Stimulated activated naive CD8-positive, alpha-beta T cell treated with anti-CD3 and anti-CD28 coated beads, Interleukin-15, Interleukin-2, amounts not matched to agents 100 ng/mL and 50 ng/mL, for 24 hours (primary cell): ENCODE data around the gene MYO1E.
"Not testable (repeated sequence)": the region's sequence is repeated elsewhere in the genome, so short reads cannot be mapped to it uniquely, and the experiment has no call there.

ENCODE experiments used
- H3K27ac Mint-ChIP-seq: one replicate; pipeline ENCODE4 v1.8.0; 2021; ENCODE audit warnings: mild to moderate bottlenecking, mixed read lengths
- H3K27me3 Mint-ChIP-seq: one replicate; pipeline ENCODE4 v1.8.0; 2021; ENCODE audit warnings: mixed read lengths
- H3K36me3 Mint-ChIP-seq: one replicate; pipeline ENCODE4 v1.8.0; 2021; ENCODE audit warnings: low read depth, mixed read lengths
- H3K4me1 Mint-ChIP-seq: one replicate; pipeline ENCODE4 v1.8.0; 2021; ENCODE audit warnings: low read depth, mixed read lengths
- H3K4me3 Mint-ChIP-seq: one replicate; pipeline ENCODE4 v1.8.0; 2021; ENCODE audit warnings: mild to moderate bottlenecking, mixed read lengths
- H3K9me3 Mint-ChIP-seq: one replicate; pipeline ENCODE4 v1.8.0; 2021; ENCODE audit warnings: mixed read lengths

MYO1E gene

GRCh38 chr15:59174151-59174834 is 198.4 kb downstream of the MYO1E start:
- Mint-ChIP-seq H3K9me3 (no peaks in the 10 kb centered on the region), H3K36me3 (peaks cover 11% of the 10 kb centered on the region), H3K27me3 (peaks cover 9% of the 10 kb centered on the region), H3K4me3 (no peak overlapping the region), H3K4me1 (peaks cover 12% of the 10 kb centered on the region), H3K27ac (no peak overlapping the region)

DNA sequence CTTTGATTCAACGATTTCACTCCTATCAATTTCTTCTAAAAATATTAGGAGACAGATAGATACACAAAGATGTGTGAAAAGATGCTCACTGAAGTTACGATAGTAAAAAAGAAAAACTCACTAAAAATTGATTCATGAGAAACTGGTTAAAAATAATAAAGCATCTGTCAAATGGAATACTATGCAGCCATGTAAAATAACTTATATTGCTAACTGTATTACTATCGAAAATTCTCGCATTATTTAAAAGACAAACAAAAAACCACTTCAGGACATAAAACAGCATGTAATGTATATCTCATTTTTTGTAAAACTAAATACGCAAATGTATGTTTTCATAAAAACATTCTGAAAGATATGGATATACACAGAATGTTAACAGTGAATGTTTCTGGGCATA is 199.5 kb downstream of the MYO1E start:
- Mint-ChIP-seq H3K36me3 (peaks cover 11% of the 10 kb centered on the region), H3K4me1 (peaks cover 23% of the 10 kb centered on the region), H3K27me3 (peaks cover 9% of the 10 kb centered on the region), H3K9me3 (no peaks in the 10 kb centered on the region), H3K27ac (no peak overlapping the region), H3K4me3 (no peak overlapping the region)

- H3K4me3 Mint-ChIP-seq: no peak overlapping the region
- no peak overlapping the region for H3K27ac Mint-ChIP-seq
- peaks cover 11% of the 10 kb centered on the region for H3K36me3 Mint-ChIP-seq
- peaks cover 24% of the 10 kb centered on the region for H3K4me1 Mint-ChIP-seq
- no peaks in the 10 kb centered on the region for H3K9me3 Mint-ChIP-seq
- peaks cover under 1% of the 10 kb centered on the region for H3K27me3 Mint-ChIP-seq
These were observed 200.3 kb downstream of the MYO1E start for GRCh38 chr15:59172289-59172901.

- peaks cover 11% of the 10 kb centered on the region for H3K36me3 Mint-ChIP-seq
- H3K4me1 Mint-ChIP-seq: peaks cover 24% of the 10 kb centered on the region
- no peaks in the 10 kb centered on the region for H3K27me3 Mint-ChIP-seq
- H3K9me3 Mint-ChIP-seq: no peaks in the 10 kb centered on the region
- no peak overlapping the region for H3K27ac Mint-ChIP-seq
- H3K4me3 Mint-ChIP-seq: no peak overlapping the region
These were observed 201.6 kb downstream of the MYO1E start for GRCh38 chr15:59171067-59171397.

GRCh38 chr15:59170295-59171066 is 202.2 kb downstream of the MYO1E start:
- no peaks in the 10 kb centered on the region for H3K27me3 Mint-ChIP-seq
- H3K4me1 Mint-ChIP-seq: peaks cover 24% of the 10 kb centered on the region
- peaks cover 11% of the 10 kb centered on the region for H3K36me3 Mint-ChIP-seq
- H3K27ac Mint-ChIP-seq: no peak overlapping the region
- H3K4me3 Mint-ChIP-seq: no peak overlapping the region
- H3K9me3 Mint-ChIP-seq: no peaks in the 10 kb centered on the region

- no peaks in the 10 kb centered on the region for H3K9me3 Mint-ChIP-seq
- peaks cover 20% of the 10 kb centered on the region for H3K4me1 Mint-ChIP-seq
- H3K27me3 Mint-ChIP-seq: no peaks in the 10 kb centered on the region
- H3K4me3 Mint-ChIP-seq: no peak overlapping the region
- H3K36me3 Mint-ChIP-seq: peaks cover 11% of the 10 kb centered on the region
- H3K27ac Mint-ChIP-seq: peak overlapping the region; percentile 82
These were observed 203.4 kb downstream of the MYO1E start for GRCh38 chr15:59169251-59169708.

GRCh38 chr15:59168536-59168935 is 204.1 kb downstream of the MYO1E start:
- Mint-ChIP-seq H3K27ac (no peak overlapping the region), H3K27me3 (no peaks in the 10 kb centered on the region), H3K4me1 (peaks cover 20% of the 10 kb centered on the region), H3K4me3 (no peak overlapping the region), H3K9me3 (no peaks in the 10 kb centered on the region), H3K36me3 (peaks cover 7% of the 10 kb centered on the region)

DNA sequence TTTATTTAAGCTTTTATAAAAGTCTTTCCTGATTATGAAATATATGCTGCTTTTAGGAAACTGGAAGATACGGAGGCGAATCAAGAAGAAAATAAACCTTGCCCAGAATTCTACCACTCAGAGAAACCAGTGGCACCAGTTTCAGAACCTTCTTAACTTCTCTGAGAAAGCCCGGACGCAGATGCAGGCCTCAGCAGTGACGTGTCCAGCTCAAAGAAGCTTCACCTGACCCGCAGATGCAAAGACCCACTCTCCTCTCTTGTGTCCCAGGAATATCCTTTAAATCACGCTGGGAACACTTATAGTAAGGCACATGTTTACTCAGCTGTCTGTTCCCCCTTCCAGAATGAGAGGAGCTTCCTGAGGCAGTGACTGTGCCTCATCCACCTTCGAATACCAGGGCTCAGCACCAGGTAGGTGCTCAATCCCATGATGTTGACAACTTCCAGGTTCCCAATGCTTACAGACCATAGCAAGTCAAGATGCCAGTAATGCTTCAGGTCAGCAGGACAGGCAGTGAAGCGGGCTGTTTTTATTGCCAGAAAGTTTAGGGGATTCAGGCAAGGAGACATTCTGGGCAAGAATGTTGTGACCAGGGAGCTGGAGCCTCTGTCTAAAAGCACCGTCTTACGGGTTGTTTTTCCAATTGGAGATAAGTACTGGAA is 205.9 kb downstream of the MYO1E start:
- H3K27ac Mint-ChIP-seq: no peak overlapping the region
- H3K4me1 Mint-ChIP-seq: peaks cover 20% of the 10 kb centered on the region
- no peaks in the 10 kb centered on the region for H3K27me3 Mint-ChIP-seq
- no peaks in the 10 kb centered on the region for H3K9me3 Mint-ChIP-seq
- no peak overlapping the region for H3K4me3 Mint-ChIP-seq
- H3K36me3 Mint-ChIP-seq: peaks cover 3% of the 10 kb centered on the region

DNA sequence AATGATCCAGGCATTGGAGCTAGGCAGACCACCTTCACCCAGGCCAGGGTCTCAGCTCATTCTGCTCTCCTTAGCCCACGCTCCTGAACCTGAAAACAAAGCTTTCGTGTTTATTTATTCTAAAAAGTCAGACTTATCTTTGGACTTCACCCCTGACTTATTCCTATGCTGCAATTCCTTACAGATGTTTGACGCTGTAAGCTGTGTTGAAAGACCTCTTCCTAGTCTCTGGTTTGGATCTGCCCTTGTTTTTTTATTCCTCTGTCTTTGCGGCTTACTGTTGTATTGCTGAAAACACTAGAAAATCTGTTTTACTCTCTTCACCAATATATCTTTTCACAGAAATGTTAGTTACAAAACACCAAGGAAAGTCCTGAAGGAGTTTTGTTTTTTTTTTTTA is 206.5 kb downstream of the MYO1E start:
- H3K27ac Mint-ChIP-seq: no peak overlapping the region
- no peak overlapping the region for H3K4me3 Mint-ChIP-seq
- H3K36me3 Mint-ChIP-seq: peaks cover 3% of the 10 kb centered on the region
- peaks cover 20% of the 10 kb centered on the region for H3K4me1 Mint-ChIP-seq
- H3K27me3 Mint-ChIP-seq: no peaks in the 10 kb centered on the region
- no peaks in the 10 kb centered on the region for H3K9me3 Mint-ChIP-seq

DNA sequence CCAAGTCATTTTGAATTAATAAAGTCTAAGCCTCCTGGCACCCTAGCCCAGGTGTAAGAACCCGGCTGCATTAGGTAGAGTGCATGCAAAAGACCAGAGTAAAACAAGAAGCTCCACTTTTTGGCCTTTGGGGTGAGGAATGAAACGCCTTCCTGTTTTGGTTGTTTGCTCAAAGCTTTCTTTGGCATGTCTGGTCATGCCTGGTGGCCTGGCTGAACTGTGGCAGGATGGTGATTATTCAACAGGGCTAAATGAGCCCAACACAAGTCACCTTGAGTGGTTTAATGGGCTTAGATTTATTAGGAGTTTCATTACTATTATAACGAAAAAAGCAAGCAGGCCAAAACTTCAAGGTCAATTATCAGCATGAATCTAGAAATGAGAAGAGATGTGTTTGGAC is 206.9 kb downstream of the MYO1E start:
- H3K4me3 Mint-ChIP-seq: no peak overlapping the region
- H3K9me3 Mint-ChIP-seq: no peaks in the 10 kb centered on the region
- H3K36me3 Mint-ChIP-seq: peaks cover 2% of the 10 kb centered on the region
- H3K4me1 Mint-ChIP-seq: peaks cover 20% of the 10 kb centered on the region
- no peaks in the 10 kb centered on the region for H3K27me3 Mint-ChIP-seq
- H3K27ac Mint-ChIP-seq: no peak overlapping the region

- not testable (repeated sequence) for H3K27me3 Mint-ChIP-seq, H3K9me3 Mint-ChIP-seq, H3K4me1 Mint-ChIP-seq, H3K4me3 Mint-ChIP-seq, H3K27ac Mint-ChIP-seq, H3K36me3 Mint-ChIP-seq
These were observed 210.6 kb downstream of the MYO1E start for GRCh38 chr15:59162080-59162479.

- H3K4me3 Mint-ChIP-seq: no peak overlapping the region
These were observed 211.6 kb downstream of the MYO1E start for GRCh38 chr15:59160880-59161593.

DNA sequence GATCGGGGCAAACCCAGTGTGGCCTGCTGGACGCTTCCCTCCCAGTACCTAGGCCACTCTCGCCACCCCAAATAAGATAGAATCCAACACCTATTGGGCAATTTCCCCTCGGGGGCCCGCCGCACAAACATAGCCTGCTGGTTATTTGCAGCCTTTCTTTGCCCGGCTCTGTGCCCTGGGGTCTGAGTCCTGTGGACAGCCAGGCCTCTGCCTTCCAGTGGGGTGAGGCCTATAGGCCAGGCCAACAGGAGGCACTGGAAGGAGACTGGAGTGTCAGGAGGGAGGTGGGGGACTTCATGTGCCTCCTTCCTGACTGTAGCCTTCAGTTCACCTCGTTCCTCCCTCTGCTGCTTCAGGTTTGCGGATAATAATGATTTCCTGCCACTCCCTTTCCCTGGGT is 213.5 kb downstream of the MYO1E start:
- no peak overlapping the region for H3K4me3 Mint-ChIP-seq
- H3K36me3 Mint-ChIP-seq: no peaks in the 10 kb centered on the region
- H3K9me3 Mint-ChIP-seq: no peaks in the 10 kb centered on the region
- no peak overlapping the region for H3K27ac Mint-ChIP-seq
- H3K27me3 Mint-ChIP-seq: no peaks in the 10 kb centered on the region
- no peaks in the 10 kb centered on the region for H3K4me1 Mint-ChIP-seq

More at GRCh38 chr15:59160880-59161593, 211.6 kb downstream of the MYO1E start:
- no peaks in the 10 kb centered on the region for H3K27me3 Mint-ChIP-seq
- no peak overlapping the region for H3K27ac Mint-ChIP-seq
- no peaks in the 10 kb centered on the region for H3K36me3 Mint-ChIP-seq
- H3K9me3 Mint-ChIP-seq: no peaks in the 10 kb centered on the region
- H3K4me1 Mint-ChIP-seq: no peaks in the 10 kb centered on the region

DNA sequence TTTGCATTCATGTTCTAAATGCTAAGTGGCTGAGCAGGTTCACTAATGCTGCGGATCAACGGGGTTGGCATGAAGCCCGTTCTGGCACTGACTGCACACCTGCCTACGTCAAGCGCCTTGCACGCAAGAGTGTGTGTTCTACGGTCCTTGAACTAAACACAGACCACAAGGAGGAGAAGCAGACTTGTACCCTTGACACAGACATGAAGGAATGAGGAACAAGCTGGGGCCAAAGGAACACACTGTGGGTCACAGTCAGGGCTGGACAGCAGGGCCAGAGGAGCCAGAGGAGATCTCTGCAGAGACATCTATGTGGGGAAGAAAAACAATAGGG is 214.0 kb downstream of the MYO1E start:
- Mint-ChIP-seq H3K36me3 (no peaks in the 10 kb centered on the region), H3K27me3 (no peaks in the 10 kb centered on the region)

More for the DNA sequence above, 214.0 kb downstream of the MYO1E start:
- no peaks in the 10 kb centered on the region for H3K4me1 Mint-ChIP-seq
- H3K4me3 Mint-ChIP-seq: no peak overlapping the region
- no peak overlapping the region for H3K27ac Mint-ChIP-seq
- no peaks in the 10 kb centered on the region for H3K9me3 Mint-ChIP-seq
